ENCODE results near the gene SIGLEC6. TPM values are rescaled to one million over a fixed set of nuclear protein-coding genes. Genes with fewer than 3 reads are reported as not detected.

The SIGLEC6 gene
- total and polyA plus RNA-seq, 2 experiments from 2014 or later: not detected

DNA sequence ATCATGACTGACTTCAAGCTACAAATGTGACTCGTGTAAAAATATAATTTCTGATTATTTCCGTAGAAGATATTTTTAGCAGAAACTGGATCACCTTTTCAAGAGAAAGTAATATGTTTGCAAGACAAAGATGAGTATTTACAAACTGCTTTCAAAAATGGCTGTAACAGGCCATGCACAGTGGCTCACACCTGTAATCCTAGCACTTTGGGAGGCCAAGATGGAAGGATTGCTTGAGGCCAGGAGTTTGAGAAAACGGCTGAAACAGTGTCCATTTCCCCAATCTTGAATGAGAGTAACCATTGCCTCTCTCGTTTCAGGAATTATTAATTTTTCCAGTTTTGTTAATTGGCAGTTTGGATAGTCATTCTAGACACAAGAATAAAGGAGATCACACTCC lies 36.1 kb upstream of the SIGLEC6 start:
- Histone ChIP-seq H3F3A (ENCODE audit: insufficient read depth) (peaks cover 11% of the 10 kb centered on the region), H3K27me3 (replicated peaks; ENCODE audit: insufficient read depth) (no peaks in the 10 kb centered on the region), H3K4me1 (ENCODE audit: insufficient read depth) (peaks cover 5% of the 10 kb centered on the region), H3K79me2 (ENCODE audit: insufficient read depth) (peaks cover 15% of the 10 kb centered on the region), H2AFZ (no peak overlapping the region), H4K20me1 (ENCODE audit: insufficient read depth) (no peaks in the 10 kb centered on the region), H3K4me3 (no peak overlapping the region), H3K9me2 (ENCODE audit: insufficient read depth) (no peaks in the 10 kb centered on the region), H3K4me2 (ENCODE audit: unreplicated experiment) (no peak overlapping the region), H3K9ac (no peak overlapping the region), H3K27ac (no peak overlapping the region), H3K9me3 (ENCODE audit: low read depth) (no peaks in the 10 kb centered on the region), H3K36me3 (ENCODE audit: low read depth) (no peaks in the 10 kb centered on the region)
- in situ Hi-C loops (cut with MboI): no loop called here
- no peak for DNase-seq
- TF ChIP-seq EZH2phosphoT487 (IDR thresholded peaks at IDR 0.05; ENCODE audit: insufficient read depth, low read depth) (no peak), EZH2 (IDR thresholded peaks at IDR 0.05; ENCODE audit: insufficient read depth, poor library complexity, severe bottlenecking) (no peak)
- 35 to 38% methylated on average over 4 of the region's 4 CpGs for WGBS, 2 experiments (ENCODE audit: low coverage in 1 of 2, low lambda C conversion rate in 2 of 2, missing lambda C conversion rate in 2 of 2)

DNA sequence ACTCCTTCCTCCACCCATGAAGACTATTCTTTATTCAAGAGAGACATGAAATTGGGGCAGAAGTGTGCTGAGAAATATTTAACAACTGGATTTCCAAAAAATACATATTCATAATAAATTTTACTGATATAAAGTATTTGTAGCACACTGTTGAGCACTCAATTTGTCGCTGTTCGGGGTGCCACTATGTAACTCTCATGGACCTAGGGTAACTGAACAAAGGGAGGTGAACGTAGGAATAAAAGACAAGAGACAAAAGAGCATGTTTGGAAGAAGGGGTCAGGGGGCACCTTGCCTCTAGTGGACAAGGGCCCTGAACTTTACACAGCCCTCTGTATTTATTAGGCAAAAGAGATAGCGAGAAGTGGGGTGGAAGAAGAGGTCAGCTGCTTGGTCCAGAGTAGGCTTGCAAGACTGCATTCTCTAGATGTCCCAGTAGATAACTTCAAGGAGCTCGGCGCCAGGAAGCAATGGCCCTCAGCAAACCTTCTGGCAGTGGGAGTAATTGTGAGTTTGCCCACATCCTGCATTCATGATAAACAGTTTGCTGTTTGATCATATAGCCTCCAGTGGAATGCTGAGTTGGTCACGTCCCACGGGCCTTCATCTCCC lies 35.1 kb upstream of the SIGLEC6 start:
- no peaks in the 10 kb centered on the region for H4K20me1 ChIP-seq (ENCODE audit: insufficient read depth)
- H3K27ac ChIP-seq: no peak overlapping the region
- peaks cover 5% of the 10 kb centered on the region for H3K79me2 ChIP-seq (ENCODE audit: insufficient read depth)
- H3K4me2 ChIP-seq (ENCODE audit: unreplicated experiment): no peak overlapping the region
- in situ Hi-C loops (cut with MboI): no loop called here
- no peaks in the 10 kb centered on the region for H3K36me3 ChIP-seq (ENCODE audit: low read depth)
- TF ChIP-seq EZH2phosphoT487 (IDR thresholded peaks at IDR 0.05; ENCODE audit: insufficient read depth, low read depth): no peak
- TF ChIP-seq EZH2 (IDR thresholded peaks at IDR 0.05; ENCODE audit: insufficient read depth, poor library complexity, severe bottlenecking): no peak
- 47 to 50% methylated on average over 8 of the region's 8 CpGs for WGBS, 2 experiments (ENCODE audit: low coverage in 1 of 2, low lambda C conversion rate in 2 of 2, missing lambda C conversion rate in 2 of 2)
- H3K9ac ChIP-seq: no peak overlapping the region
- no peaks in the 10 kb centered on the region for H3K9me2 ChIP-seq (ENCODE audit: insufficient read depth)
- H2AFZ ChIP-seq: no peak overlapping the region
- H3F3A ChIP-seq (ENCODE audit: insufficient read depth): 0 out of 2 replicates have a peak, but pooled peaks cover 1% of the 10 kb centered on the region
- H3K4me3 ChIP-seq: no peak overlapping the region
- H3K9me3 ChIP-seq (ENCODE audit: low read depth): no peaks in the 10 kb centered on the region
- no peaks in the 10 kb centered on the region for H3K27me3 ChIP-seq (replicated peaks; ENCODE audit: insufficient read depth)
- DNase-seq: no peak
- no peaks in the 10 kb centered on the region for H3K4me1 ChIP-seq (ENCODE audit: insufficient read depth)

DNA sequence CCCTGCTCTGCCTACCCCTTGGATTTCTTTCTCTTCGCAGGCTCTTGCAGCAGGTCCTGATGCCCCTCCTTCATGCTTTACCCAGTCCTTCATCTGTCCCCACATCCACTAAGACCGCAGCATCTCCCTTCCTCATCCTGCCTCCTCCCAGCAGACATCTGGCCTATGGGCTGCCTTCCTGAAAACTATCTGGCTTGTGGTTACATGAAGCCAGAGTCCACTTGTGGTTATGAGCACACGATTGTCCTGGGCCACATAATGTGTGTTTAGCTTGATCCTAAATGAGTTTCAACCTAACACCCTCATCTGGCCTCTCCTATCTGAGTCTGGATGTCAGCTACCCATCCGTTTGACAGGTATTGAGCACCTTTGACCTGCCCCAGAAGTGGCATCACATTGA lies 34.1 kb upstream of the SIGLEC6 start:
- no peaks in the 10 kb centered on the region for H3K79me2 ChIP-seq (ENCODE audit: insufficient read depth)
- no peaks in the 10 kb centered on the region for H4K20me1 ChIP-seq (ENCODE audit: insufficient read depth)
- no peaks in the 10 kb centered on the region for H3K27me3 ChIP-seq (replicated peaks; ENCODE audit: insufficient read depth)
- H3K36me3 ChIP-seq (ENCODE audit: low read depth): no peaks in the 10 kb centered on the region
- H3K9ac ChIP-seq: no peak overlapping the region
- H3K9me2 ChIP-seq (ENCODE audit: insufficient read depth): no peaks in the 10 kb centered on the region
- H3K4me3 ChIP-seq: no peak overlapping the region
- H3K4me1 ChIP-seq (ENCODE audit: insufficient read depth): no peaks in the 10 kb centered on the region
- no peak overlapping the region for H2AFZ ChIP-seq
- no peaks in the 10 kb centered on the region for H3F3A ChIP-seq (ENCODE audit: insufficient read depth)
- no peak for DNase-seq
- in situ Hi-C loops (cut with MboI): no loop called here
- no peak overlapping the region for H3K27ac ChIP-seq
- H3K4me2 ChIP-seq (ENCODE audit: unreplicated experiment): no peak overlapping the region
- H3K9me3 ChIP-seq (ENCODE audit: low read depth): no peaks in the 10 kb centered on the region
- WGBS, 2 experiments (ENCODE audit: low coverage in 1 of 2, low lambda C conversion rate in 2 of 2, missing lambda C conversion rate in 2 of 2): 31 to 36% methylated on average over 4 of the region's 4 CpGs
- no peak for TF ChIP-seq EZH2 (IDR thresholded peaks at IDR 0.05; ENCODE audit: insufficient read depth, poor library complexity, severe bottlenecking)
- TF ChIP-seq EZH2phosphoT487 (IDR thresholded peaks at IDR 0.05; ENCODE audit: insufficient read depth, low read depth): no peak

DNA sequence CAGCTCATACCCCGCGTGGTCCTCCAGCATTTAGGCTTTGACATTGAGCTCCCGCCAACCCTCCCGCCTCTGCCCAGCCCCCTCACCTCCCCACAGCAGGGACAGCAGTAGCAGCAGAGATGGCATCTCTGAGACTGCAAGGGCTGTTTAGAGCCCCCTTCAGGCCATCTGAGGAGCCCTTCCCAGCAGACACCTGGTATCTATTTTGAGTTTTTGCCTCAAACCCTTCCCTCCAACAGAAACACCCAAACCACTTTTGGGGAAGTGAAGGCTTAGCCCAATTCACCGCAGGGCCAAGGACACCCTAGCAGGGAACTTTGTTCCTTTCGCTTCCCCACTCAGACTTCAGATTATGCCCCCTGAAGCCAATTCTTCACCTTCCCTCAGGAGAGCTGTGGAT lies 33.3 kb upstream of the SIGLEC6 start:
- Histone ChIP-seq H4K20me1 (ENCODE audit: insufficient read depth) (no peaks in the 10 kb centered on the region), H3K79me2 (ENCODE audit: insufficient read depth) (no peaks in the 10 kb centered on the region), H3K4me1 (ENCODE audit: insufficient read depth) (no peaks in the 10 kb centered on the region), H3K27ac (no peak overlapping the region), H3K4me2 (ENCODE audit: unreplicated experiment) (no peak overlapping the region), H3K4me3 (no peak overlapping the region), H3K27me3 (replicated peaks; ENCODE audit: insufficient read depth) (no peaks in the 10 kb centered on the region), H2AFZ (no peak overlapping the region), H3F3A (ENCODE audit: insufficient read depth) (no peaks in the 10 kb centered on the region), H3K9me3 (ENCODE audit: low read depth) (no peaks in the 10 kb centered on the region), H3K9ac (no peak overlapping the region), H3K36me3 (ENCODE audit: low read depth) (no peaks in the 10 kb centered on the region), H3K9me2 (ENCODE audit: insufficient read depth) (no peaks in the 10 kb centered on the region)
- DNase-seq: no peak
- no peak for TF ChIP-seq EZH2phosphoT487 (IDR thresholded peaks at IDR 0.05; ENCODE audit: insufficient read depth, low read depth)
- no peak for TF ChIP-seq EZH2 (IDR thresholded peaks at IDR 0.05; ENCODE audit: insufficient read depth, poor library complexity, severe bottlenecking)
- in situ Hi-C loops (cut with MboI): no loop called here
- 14 to 16% methylated on average over 6 of the region's 6 CpGs for WGBS, 2 experiments (ENCODE audit: low coverage in 1 of 2, low lambda C conversion rate in 2 of 2, missing lambda C conversion rate in 2 of 2)

DNA sequence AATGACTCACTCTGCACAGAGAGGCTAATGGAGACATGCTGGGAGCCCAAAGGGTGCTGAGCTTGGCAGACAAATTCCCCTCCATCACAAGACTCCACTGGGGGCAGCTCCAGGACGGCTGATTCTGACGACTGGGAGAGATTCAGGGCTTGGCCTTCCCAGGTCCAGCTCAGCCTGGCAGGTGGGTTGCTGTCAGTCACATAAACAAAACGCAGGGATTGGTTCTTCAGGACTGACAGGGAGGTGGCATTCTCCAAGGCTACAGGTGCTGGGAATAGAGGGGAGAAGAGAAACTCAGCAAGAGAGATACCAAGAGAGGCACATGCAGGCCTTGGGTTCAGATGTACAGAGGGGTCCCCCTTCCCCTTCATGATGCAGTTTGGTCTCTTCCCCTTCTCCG lies 28.9 kb upstream of the SIGLEC6 start:
- H3K27me3 ChIP-seq (replicated peaks; ENCODE audit: insufficient read depth): no peaks in the 10 kb centered on the region
- no peak for DNase-seq
- no peak overlapping the region for H2AFZ ChIP-seq
- H3K4me3 ChIP-seq: no peak overlapping the region
- no peak overlapping the region for H3K4me2 ChIP-seq (ENCODE audit: unreplicated experiment)
- no peak for TF ChIP-seq EZH2 (IDR thresholded peaks at IDR 0.05; ENCODE audit: insufficient read depth, poor library complexity, severe bottlenecking)
- no peak overlapping the region for H3K9ac ChIP-seq
- H3F3A ChIP-seq (ENCODE audit: insufficient read depth): no peaks in the 10 kb centered on the region
- WGBS, 2 experiments (ENCODE audit: low coverage in 1 of 2, low lambda C conversion rate in 2 of 2, missing lambda C conversion rate in 2 of 2): 0 to 5% methylated on average over 4 of the region's 4 CpGs
- H4K20me1 ChIP-seq (ENCODE audit: insufficient read depth): no peaks in the 10 kb centered on the region
- no peak overlapping the region for H3K27ac ChIP-seq
- H3K9me3 ChIP-seq (ENCODE audit: low read depth): no peaks in the 10 kb centered on the region
- no peaks in the 10 kb centered on the region for H3K9me2 ChIP-seq (ENCODE audit: insufficient read depth)
- in situ Hi-C loops (cut with MboI): no loop called here
- H3K79me2 ChIP-seq (ENCODE audit: insufficient read depth): no peaks in the 10 kb centered on the region
- no peaks in the 10 kb centered on the region for H3K36me3 ChIP-seq (ENCODE audit: low read depth)
- no peaks in the 10 kb centered on the region for H3K4me1 ChIP-seq (ENCODE audit: insufficient read depth)
